DOHH2 (cell line): Measurements from ENCODE around the gene MYH1.

ENCODE experiments used
- CTCF ChIP-seq: fragments of 200-600 bp; sonication (generic); IDR thresholded peaks from one replicate; pipeline ENCODE4 v1.5.1; 2014; ENCODE audit warnings: antibody characterized with exemption, mild to moderate bottlenecking, low read depth, low read length; ENCODE audit not compliant: poor library complexity, severe bottlenecking
- EZH2phosphoT487 ChIP-seq: fragments of 200-600 bp; sonication (generic); IDR thresholded peaks from 2 replicates; pipeline ENCODE4 v1.6.1; 2017; ENCODE audit warnings: borderline replicate concordance, mild to moderate bottlenecking, antibody characterized with exemption, low read length, moderate library complexity, mixed read lengths

GRCh38 chr17:10558049-10558448 is 39.7 kb upstream of the MYH1 start:
- TF ChIP-seq EZH2phosphoT487 = no peak
- TF ChIP-seq CTCF = no peak
